HG03565 (cell line): Measurements from ENCODE around the gene ZC3H13.

ENCODE experiments used
- ATAC-seq: cut with Tn5 transposase; IDR thresholded peaks from one replicate; pipeline ENCODE4 v1.9.1; 2021; ENCODE audit warnings: mild to moderate bottlenecking, moderate library complexity; ENCODE audit not compliant: unreplicated experiment

Gene ZC3H13

DNA sequence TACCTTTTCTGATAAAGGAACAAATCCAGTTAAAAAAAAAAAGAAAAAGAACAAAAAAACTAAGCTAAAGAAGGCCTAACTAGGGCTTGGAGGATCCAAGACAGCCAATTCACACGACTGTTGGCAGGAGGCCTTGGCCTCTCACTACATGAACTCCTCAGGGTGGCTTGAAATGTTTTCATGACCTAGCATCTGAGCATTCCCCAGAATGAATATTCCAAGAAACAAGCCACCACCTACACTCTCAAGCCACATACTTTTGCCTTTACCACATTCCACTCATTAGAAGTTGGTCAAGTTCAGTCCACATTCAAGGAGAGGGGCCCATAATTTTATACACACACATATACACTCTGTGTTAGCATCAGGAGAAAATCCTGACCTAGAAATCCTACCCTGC lies 103.4 kb downstream of the ZC3H13 start:
- ATAC-seq = no peak

DNA sequence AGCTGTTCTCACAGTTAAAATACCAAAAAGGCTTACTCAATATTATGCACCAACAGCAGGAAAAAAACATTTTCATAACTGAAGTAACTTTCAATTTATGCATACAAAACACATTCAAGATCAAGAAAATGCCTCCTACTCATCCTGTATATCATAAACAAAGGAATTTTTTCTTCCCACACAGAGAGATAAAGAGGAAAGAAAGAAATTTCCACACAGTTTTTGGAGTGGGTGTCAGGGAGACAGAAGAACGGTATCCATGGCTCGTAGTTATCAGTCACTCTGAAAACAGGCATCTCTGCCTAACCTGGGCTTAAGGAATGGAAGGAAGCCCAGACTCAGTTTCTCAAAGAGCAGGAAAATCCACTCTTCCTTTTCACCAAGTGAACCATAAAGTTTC lies 108.6 kb downstream of the ZC3H13 start:
- no peak for ATAC-seq

DNA sequence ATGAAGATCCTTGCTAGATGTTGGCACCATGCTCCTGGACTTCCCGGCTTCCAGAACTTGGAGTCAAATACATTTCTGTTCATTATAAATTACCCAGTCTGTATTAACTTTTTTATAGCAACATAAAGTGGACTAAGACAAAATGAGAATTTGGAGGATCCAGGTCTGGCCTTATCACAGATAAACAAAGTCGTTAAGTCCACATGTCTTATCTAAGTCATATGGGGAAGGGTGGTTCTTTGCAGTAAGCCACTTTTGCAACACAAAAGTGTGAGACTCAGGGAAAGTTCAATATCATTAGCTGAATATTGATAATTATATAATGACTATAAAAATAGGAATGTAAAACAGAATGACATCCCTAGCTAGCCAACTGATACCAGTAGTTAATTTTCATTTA lies 109.4 kb downstream of the ZC3H13 start:
- ATAC-seq = no peak

DNA sequence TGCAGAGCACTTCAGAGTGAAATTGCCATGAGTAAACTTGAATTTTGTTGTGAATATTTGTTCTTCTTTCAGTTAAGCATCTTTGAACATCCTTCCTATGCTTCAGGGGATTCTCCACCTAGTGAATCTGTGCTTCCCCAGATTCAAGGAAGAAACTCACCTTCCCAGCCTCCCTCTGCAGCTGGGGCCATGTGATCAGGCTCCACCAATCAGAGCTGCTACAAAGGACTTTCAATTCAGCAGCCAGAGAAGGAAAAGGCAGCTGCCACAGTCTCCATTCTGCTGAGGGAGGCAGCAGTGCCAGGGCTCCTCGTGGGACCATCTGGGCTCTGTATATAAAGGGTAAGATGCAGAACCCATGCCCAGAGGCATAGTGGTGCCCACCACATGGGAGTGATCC lies 111.3 kb downstream of the ZC3H13 start:
- no peak for ATAC-seq

DNA sequence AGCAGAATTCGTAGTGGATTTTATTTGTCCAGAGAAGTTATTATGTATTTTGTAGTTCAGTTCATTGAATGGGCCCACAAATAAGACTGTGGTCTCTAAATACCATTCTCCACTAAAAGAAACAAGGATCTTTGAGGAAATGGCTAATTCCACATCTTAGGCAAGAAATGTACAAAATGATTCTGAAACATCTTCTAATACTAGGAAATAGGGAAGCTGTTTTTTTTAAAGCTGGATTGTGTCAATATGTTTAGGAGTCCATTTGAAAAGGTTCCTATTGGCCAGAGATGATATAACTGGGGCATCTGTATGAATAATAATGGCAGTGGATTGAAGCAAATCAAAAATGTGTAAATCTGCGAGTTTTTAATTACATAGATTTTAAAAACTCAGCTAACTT lies 112.5 kb downstream of the ZC3H13 start:
- ATAC-seq = no peak

DNA sequence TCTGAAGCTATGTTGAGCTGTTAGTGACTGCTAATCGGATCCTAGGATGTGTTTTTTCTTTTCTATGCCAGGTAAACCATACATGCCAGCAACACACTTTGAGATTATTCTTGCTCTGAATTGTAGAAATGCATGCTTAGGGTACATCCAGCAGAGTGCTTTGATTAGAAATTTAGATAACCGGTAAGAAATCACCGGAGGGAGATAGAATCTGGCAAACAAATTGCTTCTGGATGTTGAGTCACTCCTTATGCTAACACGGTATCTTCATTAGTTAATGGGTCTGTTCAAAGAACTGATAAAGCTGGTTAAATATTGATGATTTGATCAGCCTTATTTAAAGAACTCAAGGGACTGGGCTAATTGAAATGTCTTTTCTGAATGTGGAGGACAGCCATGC lies 115.9 kb downstream of the ZC3H13 start:
- ATAC-seq = no peak

DNA sequence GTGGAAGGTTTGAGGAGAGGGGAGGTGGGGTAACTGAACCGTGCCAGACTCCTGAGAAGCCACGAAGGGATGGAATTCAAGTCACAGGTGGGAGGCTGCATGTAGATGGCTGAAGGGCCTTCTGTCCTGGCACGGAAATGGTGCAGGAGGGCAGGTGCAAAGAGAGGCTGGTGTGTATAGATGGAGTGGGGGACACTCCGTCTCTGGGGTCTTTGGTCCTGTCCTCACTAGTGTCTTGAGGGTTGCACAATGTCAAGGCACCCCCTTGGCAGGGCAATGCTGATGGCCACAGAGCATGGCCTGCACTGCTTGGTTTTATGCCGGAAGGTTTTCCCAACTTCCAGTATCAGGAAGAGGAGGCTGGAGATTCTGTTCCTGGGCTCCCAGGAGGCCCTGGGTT lies 118.3 kb downstream of the ZC3H13 start:
- ATAC-seq = no peak

DNA sequence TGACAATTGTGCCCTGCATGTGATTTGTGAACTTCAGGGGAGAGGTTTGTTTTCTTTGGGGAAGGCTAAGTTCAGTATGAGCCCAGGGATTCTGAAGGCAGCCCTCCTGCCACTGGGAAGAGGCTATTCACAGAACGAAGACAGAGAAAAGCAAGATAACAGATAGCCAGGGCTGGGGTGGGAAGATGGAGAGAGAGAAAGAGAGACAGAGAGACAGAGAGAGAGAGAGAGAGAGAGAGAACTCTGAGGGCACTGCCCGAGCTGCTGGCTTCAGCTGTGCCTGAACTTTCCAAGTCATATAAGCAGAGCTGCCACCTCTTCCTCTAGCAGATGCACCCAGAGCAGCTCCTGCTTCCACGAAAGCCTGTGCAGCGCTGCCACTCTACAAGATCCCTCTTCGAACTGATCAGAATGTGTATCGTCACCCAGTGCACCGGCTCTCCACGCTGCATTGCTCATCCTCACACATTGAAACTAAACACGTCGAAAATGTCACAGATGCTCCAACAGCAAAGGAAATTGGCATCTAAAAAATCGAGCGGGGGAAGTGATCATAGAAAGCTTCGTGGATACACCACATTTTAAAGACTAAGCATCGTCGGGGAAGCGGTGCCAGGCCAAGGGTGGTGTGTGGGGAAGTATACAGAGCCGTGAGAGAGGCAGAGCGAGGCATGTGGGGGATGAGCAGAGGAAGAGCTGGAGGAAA lies 119.2 kb downstream of the ZC3H13 start:
- no peak for ATAC-seq

DNA sequence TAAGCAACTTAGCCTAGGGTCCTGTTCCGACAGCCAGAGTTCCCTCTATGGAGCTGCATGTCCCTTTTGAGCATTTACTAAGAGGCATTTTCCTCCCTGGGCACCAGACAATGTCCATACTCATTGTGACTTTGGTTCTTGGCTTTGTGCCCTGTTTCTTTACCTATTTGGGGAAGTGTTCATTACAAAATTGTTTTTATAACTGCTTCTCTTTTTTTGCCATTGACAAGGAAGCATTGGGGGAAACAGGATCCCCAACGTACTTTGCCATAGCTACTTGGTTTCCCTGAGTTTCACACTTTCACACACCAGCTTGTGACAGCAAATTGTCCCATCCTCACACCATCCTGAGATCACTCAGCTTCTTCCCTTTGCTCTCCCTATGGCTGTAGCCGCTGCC lies 119.9 kb downstream of the ZC3H13 start:
- no peak for ATAC-seq

DNA sequence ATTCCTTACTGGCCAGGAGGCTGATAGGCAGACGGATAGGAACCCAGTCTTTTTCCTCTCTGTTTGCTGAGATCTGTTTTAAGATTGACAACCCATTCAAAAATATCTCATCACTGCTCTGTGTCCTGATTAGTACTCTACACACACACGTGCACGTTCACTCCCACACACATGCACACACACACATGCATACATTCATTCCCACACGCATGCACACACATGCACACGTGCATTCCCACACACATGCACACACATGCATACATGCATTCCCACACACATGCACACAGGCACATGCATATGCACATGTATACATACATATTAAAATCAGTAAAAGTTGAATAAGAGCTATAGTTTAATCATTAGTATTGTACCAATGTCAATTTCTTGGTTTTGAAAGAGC lies 120.4 kb downstream of the ZC3H13 start:
- no peak for ATAC-seq

DNA sequence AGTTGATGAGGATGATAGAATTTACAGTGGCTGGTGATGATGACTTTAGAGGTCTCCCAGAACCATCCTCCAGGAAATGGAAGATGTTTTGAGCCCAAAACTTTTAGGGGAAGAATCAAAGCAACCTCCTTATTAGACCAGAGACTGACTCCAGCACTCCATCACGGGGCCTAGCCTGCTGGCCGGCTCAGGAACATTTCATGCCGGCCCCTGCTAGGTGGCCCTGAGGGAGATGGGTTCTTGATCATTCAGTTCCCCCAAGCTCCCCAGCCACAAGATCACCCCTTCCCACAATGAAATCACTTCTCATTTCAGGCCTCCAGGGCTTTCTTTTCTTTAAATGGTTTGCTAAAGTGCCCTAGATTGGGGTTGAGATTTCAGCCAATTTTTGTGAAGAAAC lies 121.3 kb downstream of the ZC3H13 start:
- no peak for ATAC-seq

DNA sequence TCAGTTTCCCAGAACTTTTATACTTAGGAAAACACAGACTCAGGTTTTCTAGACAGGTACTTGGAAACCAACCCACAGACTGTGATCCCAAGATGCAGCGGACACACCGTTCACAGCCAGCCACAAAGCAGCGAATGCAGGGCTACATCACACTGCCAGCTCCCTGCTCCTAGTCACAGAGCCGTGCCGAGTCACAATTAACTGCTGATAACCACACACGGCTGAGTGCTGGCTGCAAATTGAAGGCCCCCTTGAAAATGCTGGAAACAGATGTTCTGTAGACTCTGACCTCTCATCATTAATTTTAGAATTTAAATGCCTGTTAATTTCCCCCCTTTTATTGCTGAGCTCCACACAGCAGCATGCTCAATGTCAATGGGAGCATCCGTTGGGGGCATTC lies 122.4 kb downstream of the ZC3H13 start:
- ATAC-seq = no peak

DNA sequence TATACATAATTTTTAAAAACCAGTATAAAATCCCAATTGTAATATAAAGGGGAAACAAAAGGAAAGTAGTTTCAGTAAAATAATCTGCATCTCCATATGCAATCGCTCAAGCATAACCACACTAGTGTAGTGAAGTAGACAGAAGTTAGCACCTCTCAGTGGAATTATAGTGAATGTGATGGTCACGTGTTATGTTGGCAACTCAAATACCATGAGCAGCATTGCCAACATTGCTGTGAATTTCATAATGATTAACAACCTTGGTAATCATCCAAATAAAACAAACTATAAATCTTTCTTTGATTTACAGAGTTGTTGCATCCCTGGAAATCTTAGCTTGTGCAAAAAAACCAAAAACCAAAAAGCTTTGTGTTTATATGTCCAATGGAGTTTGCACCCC lies 123.7 kb downstream of the ZC3H13 start:
- ATAC-seq = no peak

DNA sequence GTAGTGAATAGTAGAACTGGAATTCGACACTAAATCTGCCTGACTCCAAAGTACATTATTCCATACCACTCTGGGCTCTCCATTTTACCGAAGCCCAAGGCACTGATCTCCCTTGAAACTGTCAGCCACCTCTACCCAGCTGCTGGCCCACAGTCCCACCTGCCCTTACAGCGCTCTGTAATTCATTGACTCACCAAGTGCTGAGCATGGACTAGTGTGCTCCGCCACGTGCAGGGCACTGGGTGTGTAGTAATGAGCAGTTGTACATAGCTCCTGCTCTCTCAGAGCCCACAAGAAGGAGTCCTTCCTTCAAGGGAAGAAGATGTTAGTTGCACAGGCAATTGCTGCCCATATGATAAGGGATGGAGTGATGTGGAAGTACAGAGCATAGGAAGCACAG lies 124.4 kb downstream of the ZC3H13 start:
- ATAC-seq = no peak

DNA sequence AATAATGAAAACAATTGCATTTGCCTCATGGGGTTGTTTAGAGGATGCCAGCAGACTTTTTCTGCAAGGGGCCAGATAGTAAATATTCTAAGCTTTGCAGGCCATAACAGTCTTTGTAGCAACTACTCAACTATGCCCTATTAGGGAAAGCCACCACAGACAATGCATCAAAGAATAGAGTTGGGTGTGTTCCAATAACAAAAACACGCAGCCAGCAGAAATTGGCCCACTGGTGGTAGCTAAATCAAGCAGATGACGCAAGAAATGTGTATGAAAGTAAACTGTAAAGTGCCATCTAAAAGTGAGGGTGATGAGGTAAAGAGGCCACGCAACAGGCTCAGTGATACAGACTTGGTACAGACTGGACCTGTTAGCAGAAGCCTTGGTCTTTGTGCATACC lies 125.8 kb downstream of the ZC3H13 start:
- ATAC-seq = no peak

DNA sequence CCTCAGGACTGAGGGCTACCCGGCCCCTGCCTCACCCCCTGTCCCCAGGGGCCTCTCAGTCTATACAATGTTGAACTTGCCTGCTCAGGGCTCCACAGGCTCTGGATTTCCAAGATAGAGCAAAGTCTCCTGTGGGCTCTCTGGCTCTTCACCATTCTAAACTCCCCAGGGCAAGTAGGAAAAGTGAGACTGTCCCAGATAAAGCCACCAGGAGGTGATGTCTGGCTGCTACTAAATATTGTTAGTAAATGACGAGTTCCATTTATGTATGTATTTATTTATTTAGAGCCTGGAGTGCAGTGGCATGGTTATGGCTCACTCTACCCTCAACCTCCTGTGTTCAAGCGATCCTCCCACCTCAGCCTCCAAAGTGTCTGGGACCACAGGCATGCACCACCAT lies 127.4 kb downstream of the ZC3H13 start:
- no peak for ATAC-seq

DNA sequence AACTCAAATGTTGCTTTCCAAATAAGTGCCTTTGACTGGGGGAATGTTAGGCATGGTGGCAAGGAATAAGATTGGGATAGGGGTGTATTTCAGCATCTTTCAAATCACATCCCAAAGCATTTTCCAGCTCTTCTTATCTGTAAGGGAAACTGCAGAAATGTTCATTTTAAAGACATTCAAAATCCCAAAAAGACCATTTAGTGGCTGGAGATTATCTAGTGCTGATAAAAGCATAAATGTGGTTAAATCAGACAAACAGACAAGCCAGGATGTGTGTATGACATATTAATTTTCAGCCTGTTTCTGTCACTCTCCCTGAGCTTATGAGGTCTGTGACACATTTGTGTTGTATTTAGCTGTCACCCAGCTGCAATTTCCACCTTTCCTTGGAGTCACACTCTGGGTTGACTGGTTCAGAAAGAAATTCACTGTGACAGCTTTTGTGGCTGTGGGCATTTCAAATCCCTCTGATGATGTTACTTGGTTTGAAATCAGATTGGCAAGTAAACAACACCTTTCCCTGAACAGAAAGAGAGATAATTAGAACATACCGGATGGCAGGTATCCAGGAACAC lies 131.3 kb downstream of the ZC3H13 start:
- no peak for ATAC-seq

DNA sequence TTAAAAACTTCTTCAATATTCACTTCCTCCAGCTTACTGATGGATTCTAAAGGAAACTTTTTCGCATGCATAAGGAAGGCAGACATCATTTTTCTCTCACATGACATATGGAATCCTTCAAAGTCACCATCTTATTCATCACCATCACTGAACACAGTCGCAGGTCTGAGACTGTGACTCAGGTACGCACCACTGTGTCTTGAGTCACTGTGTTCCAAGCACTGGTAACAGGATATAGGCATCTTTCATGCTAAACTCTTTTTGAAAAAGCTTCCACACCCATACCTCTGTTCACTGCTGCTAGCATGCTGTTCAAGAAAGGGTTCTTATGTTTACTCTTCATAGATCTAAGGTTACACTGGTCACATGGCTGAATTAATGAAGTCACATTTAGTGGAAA lies 133.9 kb downstream of the ZC3H13 start:
- ATAC-seq = no peak

DNA sequence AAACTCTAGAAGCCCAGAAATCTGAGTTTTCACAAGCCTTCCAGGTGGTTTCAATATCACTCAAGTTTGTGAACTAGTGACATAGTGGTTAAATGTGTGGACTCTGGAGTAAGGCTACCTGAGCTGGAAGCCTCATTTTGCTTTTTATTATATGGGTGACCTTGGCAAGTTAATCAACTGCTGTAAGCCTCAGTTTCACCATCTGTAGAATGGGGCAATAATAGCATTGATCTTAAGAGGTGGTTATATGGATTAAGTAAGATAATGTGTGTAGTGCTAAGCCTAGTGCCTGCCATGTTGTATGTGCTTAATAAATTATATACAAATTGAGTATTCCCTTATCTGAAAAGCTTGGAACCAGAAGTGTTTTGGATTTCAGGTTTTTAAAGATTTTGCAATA lies 135.5 kb downstream of the ZC3H13 start:
- ATAC-seq = no peak

DNA sequence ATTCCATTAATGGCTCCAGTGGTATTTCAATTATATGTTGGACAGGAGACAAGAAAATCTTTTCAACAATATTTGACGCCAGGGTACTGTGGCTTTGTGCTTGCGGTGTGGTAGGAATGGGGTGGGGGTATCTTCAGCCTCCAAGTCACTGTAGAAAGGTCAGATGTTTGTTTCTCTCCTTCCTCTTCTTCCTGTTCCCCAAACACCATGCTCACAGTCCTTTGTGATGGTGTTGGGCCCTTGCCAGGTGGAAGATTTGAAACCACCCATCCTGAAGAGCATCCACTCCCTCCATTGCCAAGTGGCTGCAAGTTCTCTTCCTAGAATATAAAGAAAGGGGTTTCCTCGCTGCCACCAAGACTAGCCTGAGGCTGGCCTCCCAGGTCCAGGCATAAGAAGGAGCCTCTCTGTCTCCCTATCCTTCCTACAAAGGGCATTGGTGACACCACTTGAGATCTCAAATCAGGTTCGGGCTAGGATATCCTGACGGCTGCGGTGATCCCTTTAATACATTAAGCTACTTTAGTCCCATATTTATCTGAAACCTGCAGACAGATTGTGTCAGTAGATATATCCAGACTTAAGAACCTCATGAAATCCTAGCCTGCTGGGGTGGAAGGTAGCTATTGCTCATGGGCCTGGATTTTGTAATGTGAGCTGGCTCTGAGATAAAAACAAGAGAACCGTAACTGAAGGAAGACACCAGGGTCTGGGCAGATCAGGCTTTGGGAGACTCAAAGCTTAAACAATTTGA lies 136.7 kb downstream of the ZC3H13 start:
- no peak for ATAC-seq

DNA sequence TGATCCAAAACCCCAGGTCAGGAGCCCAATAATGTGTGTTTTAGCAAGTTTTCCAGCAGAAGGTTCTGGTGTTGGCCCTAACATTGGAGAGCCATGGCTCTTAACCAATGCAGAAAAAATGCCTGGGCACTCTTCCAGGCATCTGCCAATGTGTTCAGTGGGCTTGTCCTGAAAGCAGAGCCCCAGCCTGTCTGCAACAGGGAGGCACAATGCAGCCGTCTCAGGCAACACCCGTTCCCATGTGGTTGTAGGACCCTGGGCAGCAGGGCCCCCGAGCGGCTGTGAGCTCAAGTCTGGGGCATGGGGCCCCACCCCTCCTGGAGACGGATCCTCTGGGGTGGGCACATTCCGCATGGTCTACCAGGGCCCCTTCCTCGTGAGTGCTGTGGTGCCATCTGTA lies 142.9 kb downstream of the ZC3H13 start:
- no peak for ATAC-seq

DNA sequence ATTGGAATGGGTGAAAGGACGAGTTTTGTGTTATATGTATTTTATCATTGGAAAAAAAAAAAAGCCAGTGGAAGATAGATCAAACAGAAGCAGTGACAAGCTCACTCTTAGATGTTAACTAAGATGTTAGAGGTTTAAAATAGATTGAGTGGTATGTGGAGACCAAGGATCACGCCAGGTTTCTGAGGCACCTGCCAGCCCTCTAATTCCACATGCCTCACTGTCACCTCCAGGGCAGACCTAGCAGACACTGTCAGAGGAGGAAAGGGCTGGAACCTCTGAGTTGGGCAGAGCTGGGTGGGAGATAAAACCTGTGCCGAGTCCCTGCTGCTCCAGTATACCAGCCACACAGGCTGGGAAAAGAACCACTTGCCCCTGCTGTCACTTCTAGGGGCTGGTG lies 143.5 kb downstream of the ZC3H13 start:
- ATAC-seq = no peak
